HG02970 (cell line): ENCODE results near the gene POMT2.

Experiments
- ATAC-seq: cut with Tn5 transposase; IDR thresholded peaks from one replicate; pipeline ENCODE4 v1.9.1; 2021; ENCODE audit warnings: mild to moderate bottlenecking, moderate library complexity, moderate number of reproducible peaks; ENCODE audit not compliant: unreplicated experiment, low FRiP score

POMT2 gene

DNA sequence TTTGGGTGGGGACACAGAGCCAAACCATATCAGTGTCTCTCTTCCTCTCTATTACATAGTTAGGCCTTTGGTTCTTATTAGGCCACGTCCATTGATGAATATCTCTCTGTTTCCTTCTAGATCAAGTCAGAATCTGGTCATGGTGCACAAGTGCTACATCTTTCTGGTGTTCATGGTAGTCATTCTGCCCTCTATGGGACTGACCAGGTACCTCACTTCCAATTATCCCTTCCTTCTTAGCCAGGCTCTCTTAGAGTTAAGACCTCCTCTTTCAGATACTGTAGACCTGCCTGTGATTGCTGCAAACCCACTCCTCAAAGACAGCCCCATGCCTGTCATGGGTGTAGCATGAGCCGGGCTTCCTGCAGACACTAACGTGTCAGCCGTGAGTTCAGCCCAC lies 74.9 kb downstream of the POMT2 start:
- no peak for ATAC-seq

DNA sequence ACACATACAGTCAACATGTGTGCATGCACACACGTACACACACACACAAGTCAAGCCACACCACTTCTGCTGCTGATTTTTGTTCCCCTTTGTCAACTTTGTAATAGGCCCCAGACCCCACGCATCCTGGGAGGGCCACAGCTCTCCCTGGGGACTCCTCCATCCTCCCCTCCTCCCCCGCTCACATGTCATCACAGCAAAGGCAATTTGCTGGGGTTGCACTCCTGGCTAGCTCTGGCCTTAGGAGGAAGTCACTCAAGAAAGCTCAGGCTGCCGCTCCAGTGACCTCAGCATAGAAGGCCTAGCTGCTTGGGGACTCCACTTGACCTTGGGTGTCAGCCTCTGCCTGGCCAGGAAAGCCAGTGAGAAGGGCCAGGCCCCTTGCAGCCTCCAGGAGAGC lies 76.8 kb downstream of the POMT2 start:
- no peak for ATAC-seq

DNA sequence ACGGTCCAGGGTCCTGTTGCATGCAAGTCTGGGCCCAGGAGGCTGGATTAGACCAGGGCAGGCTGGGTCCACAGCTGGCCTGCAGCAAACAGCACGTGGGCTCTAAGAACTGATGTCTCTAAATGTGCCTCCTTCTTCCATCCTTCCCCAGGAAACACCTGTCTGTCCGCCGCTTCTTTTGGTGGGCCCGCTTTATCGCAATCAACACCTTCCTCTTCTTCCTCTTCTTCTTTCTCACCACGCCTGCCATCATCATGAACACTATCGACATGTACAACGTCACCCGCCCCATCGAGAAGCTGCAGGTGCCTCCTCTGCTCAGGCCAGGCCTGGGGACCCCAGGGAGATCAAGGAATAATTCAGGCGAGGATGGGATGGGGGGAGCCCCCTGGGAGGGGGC lies 77.9 kb downstream of the POMT2 start:
- ATAC-seq = no peak

DNA sequence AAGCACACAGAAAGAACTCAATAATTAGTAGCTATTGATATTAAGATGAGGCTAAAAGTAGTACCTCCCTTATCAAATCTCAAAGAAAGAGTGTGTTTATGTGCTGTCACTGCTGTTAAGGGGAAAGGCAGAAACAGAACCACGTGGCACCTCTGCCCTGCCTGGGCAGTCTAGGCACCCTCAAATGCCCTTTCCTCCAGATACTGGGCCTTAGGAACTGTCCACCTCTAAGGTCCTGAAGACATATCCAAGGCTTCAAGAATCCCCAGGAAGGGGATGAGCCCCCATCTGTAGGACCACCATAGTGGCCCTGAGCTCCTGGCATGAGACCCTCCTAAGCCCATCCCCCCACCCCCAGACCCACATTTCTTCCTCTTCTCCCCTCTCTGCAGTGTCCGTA lies 78.7 kb downstream of the POMT2 start:
- no peak for ATAC-seq

DNA sequence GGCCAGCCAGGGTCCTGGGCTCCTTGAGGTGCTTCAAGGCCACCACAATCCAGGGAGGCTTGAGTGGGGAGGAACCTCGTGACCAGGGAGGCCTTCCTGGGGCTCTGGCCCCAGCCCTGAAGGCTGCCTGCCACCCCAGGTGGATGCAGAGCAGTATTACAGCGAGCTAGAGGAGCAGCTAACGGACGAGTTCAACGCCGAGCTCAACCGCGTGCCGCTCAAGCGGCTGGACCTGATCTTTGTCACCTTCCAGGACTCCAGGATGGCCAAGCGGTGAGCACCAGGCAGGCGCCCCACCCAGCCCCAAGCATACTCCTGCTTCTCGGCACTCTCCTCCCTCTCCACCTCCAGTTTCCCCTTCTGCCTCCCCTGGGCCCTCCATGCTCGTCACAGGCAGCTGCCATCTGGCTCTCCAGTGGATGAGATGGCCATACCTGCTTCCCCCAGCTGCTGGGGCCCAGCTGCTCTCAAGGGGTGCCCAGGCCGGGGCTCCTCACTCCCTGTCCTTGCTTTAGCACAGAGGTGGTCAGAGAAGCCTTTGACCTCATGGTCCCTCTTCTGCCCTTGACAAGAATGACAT lies 80.3 kb downstream of the POMT2 start:
- ATAC-seq = no peak

DNA sequence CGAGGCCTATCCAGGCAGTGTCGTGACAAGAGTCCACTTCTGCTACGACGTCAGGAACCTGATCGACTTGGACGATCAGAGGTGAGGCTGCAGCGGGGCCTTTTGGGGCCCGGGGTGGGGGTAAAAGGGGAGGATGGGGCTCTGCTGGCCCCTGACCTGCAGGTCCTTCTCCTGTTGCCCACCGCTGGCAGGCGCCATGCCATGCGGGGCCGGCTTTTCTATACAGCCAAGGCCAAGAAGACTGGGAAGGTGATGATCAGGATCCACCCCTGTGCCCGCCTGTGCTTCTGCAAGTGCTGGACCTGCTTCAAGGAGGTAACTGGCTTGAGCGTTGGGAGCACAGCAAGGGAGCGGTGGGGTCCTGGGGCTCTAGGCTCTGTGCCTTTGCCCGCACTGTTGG lies 81.3 kb downstream of the POMT2 start:
- ATAC-seq = no peak

DNA sequence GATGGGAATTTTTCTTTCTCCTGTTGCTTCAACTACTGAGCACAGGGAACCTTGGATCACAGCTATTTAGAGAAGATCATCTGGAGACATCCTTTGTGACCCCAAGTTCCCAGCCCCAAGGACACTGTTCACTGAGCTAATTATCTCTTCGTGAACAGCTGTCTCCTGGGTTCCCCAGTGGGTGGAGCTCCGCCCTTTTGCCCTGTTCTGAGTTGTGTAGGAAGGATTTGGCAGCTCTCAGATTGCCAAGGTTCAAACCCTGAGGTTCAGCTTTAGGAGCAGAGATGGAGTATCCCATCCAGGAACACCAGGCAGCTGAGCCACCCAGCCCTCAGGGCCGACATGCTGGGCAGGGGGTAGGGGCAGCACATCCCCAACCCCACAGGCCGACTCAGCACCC lies 81.7 kb downstream of the POMT2 start:
- ATAC-seq = no peak

DNA sequence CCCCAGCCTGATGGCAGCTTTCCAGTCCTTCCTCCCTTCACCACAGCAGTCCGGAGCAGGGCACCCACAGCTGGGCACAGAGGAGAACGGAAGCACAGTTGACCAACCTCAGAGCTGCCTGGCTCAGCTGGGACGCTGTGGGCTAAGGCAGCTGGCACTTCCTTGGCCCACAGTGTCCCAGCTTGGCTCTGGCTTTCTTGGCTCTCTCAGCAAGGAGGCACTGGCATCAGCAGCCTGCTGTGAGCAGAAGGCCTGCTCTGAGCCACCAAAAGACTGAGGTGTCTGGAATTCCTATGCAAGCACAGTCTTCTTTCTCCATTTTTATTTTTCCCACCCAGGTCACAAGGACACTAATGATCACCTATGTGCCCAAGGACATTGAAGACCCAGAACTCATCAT lies 82.3 kb downstream of the POMT2 start:
- no peak for ATAC-seq

DNA sequence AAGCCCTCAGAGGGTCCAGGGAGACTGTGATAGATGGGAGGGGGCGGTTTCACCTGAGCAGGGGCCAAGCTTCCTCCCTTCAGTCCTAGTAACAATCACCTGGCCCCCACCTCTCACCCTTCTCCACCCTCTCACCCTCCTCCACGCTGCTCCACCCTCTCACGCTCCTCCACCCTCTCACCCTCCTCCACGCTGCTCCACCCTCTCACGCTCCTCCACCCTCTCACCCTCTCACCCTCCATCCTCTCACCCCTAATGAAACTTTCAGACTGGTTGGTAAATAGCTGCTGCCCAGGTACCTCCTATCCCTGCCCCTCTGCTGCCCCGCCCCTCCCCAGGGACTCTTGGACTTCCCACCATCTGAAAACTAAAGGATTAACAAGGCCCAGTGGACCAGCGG lies 83.9 kb downstream of the POMT2 start:
- ATAC-seq = no peak

DNA sequence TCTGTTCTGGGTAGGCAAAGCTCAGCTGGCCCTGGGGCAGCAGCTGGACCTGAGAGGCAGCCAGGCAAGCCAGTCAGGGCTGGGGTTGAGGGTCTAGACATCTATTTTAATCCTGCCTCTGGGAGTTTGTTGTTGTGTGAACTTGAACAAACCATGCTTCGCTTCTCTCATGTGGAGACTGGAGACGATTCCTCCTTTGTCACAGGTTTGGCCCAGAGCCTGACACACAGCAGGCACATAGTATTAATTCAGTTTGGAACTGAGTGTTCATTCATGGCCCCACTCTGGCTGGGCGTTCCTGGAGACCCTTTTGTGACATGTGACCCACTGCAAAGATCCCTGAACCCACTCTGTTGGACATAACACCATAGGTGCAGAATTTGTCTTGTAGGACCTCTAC lies 89.0 kb downstream of the POMT2 start:
- ATAC-seq = no peak

DNA sequence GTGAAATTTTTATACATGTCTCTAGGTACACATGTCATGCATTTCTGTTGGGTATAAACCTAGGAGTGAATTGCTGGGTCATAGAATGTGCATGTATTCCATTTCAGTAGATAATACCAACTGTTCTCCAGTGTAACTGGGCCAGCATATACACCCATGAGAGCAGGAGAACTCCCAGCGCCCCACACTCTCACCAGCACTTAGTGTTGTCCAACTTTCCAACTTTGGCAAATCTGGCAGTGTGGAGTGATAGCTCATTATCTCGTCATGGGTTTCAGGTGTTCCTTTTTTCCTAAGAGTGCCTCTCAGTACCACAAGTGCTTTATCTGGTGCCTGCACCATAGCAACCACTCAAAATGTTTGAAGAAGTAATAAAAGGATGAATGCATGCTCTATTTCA lies 89.8 kb downstream of the POMT2 start:
- ATAC-seq = no peak

DNA sequence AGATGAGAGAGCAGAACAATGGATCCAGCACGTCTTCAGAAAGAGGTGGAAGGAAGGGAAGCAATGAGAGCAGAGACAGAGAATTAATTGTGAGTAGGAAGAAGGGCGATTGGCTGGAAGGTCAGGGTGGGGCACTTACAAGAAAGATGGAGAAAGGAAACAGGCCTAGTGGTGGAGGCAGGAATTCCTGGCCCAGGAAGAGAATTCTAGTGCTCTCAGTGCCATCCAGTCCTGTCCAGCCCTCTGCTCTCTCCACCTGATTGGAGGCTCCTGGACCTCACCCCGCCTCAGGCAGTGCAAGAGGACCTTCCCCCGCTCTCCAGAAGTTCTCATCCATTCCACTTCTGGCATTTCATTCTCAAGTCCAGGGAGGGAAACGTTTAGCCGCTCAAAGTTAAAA lies 92.6 kb downstream of the POMT2 start:
- ATAC-seq = no peak

DNA sequence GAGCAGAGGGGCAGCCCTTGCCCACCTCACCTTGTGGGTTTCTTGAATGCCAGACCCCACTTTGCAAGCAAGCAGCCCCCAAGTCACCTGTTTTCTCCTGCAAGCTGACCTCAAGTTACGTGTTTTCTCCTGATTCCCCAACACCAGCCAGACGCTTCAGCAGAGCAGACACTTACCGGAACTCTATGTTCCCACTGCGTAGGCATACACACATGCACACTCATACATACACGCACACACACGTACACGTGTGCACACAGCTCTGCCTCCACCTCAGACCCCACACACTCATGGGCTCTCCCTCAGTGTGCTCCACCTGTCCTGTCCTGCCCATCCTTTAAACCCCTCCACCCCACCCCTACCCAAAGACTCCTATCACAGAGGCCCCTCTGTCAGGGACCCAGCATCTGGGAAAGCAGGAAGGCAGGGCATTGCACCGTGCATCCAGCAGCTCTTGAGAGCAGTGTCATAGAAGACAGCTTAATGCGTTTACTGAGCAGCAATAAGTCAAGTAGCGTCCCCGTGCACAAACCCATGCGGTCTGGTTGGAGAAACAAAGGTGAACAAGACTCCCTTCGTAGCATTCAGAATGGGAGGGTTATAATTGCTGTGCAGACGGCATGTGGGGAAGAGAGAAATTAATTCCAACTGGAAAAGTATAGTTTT lies 94.7 kb downstream of the POMT2 start:
- no peak for ATAC-seq

DNA sequence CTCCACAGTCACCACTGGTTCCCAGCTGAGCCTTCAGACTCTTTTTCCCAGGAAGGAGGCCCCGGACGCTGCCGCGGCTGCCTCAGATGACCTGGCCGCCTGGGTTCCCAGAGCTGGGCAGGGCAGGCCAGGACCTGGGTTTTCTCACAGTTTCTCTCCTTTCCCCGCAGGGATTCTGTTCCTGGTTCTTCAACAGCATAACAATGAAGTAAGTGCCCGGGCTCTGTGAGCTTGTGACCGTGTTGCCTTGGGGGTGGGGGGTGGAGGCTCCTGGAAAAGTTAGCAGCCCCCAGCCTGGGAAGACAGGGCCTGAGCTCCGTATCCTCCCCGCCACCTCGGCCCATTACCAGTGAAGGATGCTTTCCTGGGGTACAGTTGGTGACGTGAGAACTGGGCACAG lies 95.4 kb downstream of the POMT2 start:
- no peak for ATAC-seq
